Naive thymus-derived CD4-positive, alpha-beta T cell (primary cell): ENCODE data around the gene DIO1. TPM values are rescaled to one million over a fixed set of nuclear protein-coding genes. Genes with fewer than 3 reads are reported as not detected.

Source experiments
- ATAC-seq: fragments of 150-1000 bp; cut with Tn5 transposase; 2 replicates; pipeline ENCODE4 v1.10.0; 2021; ENCODE audit warnings: mild to moderate bottlenecking, moderate library complexity
- CTCF ChIA-PET: fragments of 350-600 bp; sonication (Branson Sonifier 250); formaldehyde crosslinking; loops from one replicate; lab custom pipeline; 2021; ENCODE audit warnings: antibody characterized with exemption; lab: Charles Lee
- POLR2A ChIA-PET: fragments of 350-600 bp; sonication (Branson Sonifier 250); formaldehyde crosslinking; loops from one replicate; lab custom pipeline; 2021; ENCODE audit warnings: antibody characterized with exemption, inconsistent platforms; lab: Charles Lee
- DNase-seq, 9 donors: peaks; one replicate each; pipeline versions ENCODE4 v3.0.0 to v3.0.0-alpha.2; 2020 to 2022; ENCODE audit warnings: mixed read lengths in 1 of 9
- H3K27ac ChIP-seq: one replicate; pipeline ENCODE4 v1.7.0; 2013; ENCODE audit warnings: mild to moderate bottlenecking, low read depth, low read length, moderate library complexity
- H3K27me3 ChIP-seq, 2 donors: one replicate each; pipeline ENCODE4 v1.7.0; 2013; ENCODE audit warnings: low read length in 2 of 2, mild to moderate bottlenecking in 2 of 2, moderate library complexity in 2 of 2; ENCODE audit not compliant: control insufficient read depth in 2 of 2, insufficient read depth in 2 of 2
- H3K36me3 ChIP-seq, 3 experiments: 1 replicate in 2 of 3; 2 replicates in 1 of 3; pipeline ENCODE4 v1.7.0; 2013; ENCODE audit warnings: low read length in 3 of 3, mild to moderate bottlenecking in 3 of 3, moderate library complexity in 1 of 3; ENCODE audit not compliant: insufficient read depth in 3 of 3, control insufficient read depth in 2 of 3
- H3K4me1 ChIP-seq, 2 donors: one replicate each; pipeline ENCODE4 v1.7.0; 2013; ENCODE audit warnings: low read length in 2 of 2, mild to moderate bottlenecking in 2 of 2, moderate library complexity in 1 of 2; ENCODE audit not compliant: control insufficient read depth in 2 of 2, insufficient read depth in 2 of 2
- H3K4me3 ChIP-seq: 2 replicates; pipeline ENCODE4 v1.7.0; 2013; ENCODE audit warnings: mild to moderate bottlenecking, low read length
- H3K9me3 ChIP-seq, 3 experiments: 1 replicate in 2 of 3; 2 replicates in 1 of 3; pipeline ENCODE4 v1.7.0; 2013; ENCODE audit warnings: low read length in 3 of 3; ENCODE audit not compliant: control insufficient read depth in 2 of 3
- H3K27ac Mint-ChIP-seq, 9 donors: one replicate each; pipeline ENCODE4 v1.8.0; 2020 to 2022; ENCODE audit warnings: mixed read lengths in 9 of 9, mild to moderate bottlenecking in 8 of 9, moderate library complexity in 5 of 9, inconsistent platforms in 2 of 9
- H3K27me3 Mint-ChIP-seq, 5 donors: one replicate each; pipeline ENCODE4 v1.8.0; 2021 to 2022; ENCODE audit warnings: mixed read lengths in 5 of 5, mild to moderate bottlenecking in 1 of 5
- H3K36me3 Mint-ChIP-seq, 5 donors: one replicate each; pipeline ENCODE4 v1.8.0; 2020 to 2022; ENCODE audit warnings: mixed read lengths in 5 of 5, mild to moderate bottlenecking in 3 of 5, inconsistent platforms in 1 of 5
- H3K4me1 Mint-ChIP-seq, 7 donors: one replicate each; pipeline ENCODE4 v1.8.0; 2020 to 2022; ENCODE audit warnings: mixed read lengths in 7 of 7, mild to moderate bottlenecking in 3 of 7, inconsistent platforms in 1 of 7
- H3K4me3 Mint-ChIP-seq, 10 donors: one replicate each; pipeline ENCODE4 v1.8.0; 2020 to 2022; ENCODE audit warnings: mild to moderate bottlenecking in 10 of 10, mixed read lengths in 10 of 10, moderate library complexity in 6 of 10, inconsistent platforms in 2 of 10
- H3K9me3 Mint-ChIP-seq, 11 donors: one replicate each; pipeline ENCODE4 v1.8.0; 2020 to 2022; ENCODE audit warnings: mixed read lengths in 11 of 11, mild to moderate bottlenecking in 4 of 11, inconsistent platforms in 1 of 11, moderate library complexity in 1 of 11
- intact Hi-C, 2 donors: fragments of 100-400 bp; cut with micrococcal nuclease; formaldehyde crosslinking; loops; one replicate each; pipeline ENCODE4 v1.15.1; 2023
- polyA plus RNA-seq, 2 donors: library from polyadenylated mRNA; unstranded; fragments of 300-500 nt; fragmentation: Illumina TruSeq; gene quantifications; one replicate each; pipeline ENCODE4 v1.2.3, GENCODE V29; 2021
- total RNA-seq, 6 experiments: library from RNA in 5 of 6; stranded (reverse) in 5 of 6; gene quantifications; 1 replicate in 5 of 6; 2 replicates in 1 of 6; pipeline ENCODE4 v1.2.3 and lab custom pipeline; 2021 to 2026

DIO1 gene
- total and polyA plus RNA-seq, 7 experiments from 2014 or later, result not detected

- H3K9me3 Mint-ChIP-seq, result no peaks in the 10 kb centered on the region
- Histone ChIP-seq H3K4me1 (no peaks in the 10 kb centered on the region), H3K9me3 (no peaks in the 10 kb centered on the region), H3K4me3 (no peak overlapping the region), H3K27me3 (no peaks in the 10 kb centered on the region), H3K27ac (no peak overlapping the region), H3K36me3 (peaks cover 0 to 4% (median 0%) of the 10 kb centered on the region in 3 experiments)
- CTCF ChIA-PET, result interaction anchor here (0.7 kb wide), 1 partner anchor 1758 kb away, joined by 5 read pairs; no protein-coding TSS in a partner anchor
- H3K4me1 Mint-ChIP-seq, result peaks cover 0 to 4% (median 0%) of the 10 kb centered on the region in 7 donors
- peaks cover 0 to 22% (median 4%) of the 10 kb centered on the region in 5 donors for H3K36me3 Mint-ChIP-seq
- intact Hi-C loops, result no loop called here
- H3K4me3 Mint-ChIP-seq, result no peak overlapping the region
- DNase-seq (no peak), ATAC-seq (no peak)
- H3K27ac Mint-ChIP-seq, result no peak overlapping the region
- POLR2A ChIA-PET, result no interaction called here
- H3K27me3 Mint-ChIP-seq, result no peaks in the 10 kb centered on the region
Measured at GRCh38 chr1:53909946-53910345, 16.0 kb downstream of the DIO1 start.

- Mint-ChIP-seq H3K27me3 (no peaks in the 10 kb centered on the region), H3K27ac (no peak overlapping the region), H3K4me3 (no peak overlapping the region), H3K36me3 (peaks cover 0 to 25% (median 5%) of the 10 kb centered on the region in 5 donors), H3K9me3 (no peaks in the 10 kb centered on the region), H3K4me1 (peaks cover 3 to 18% (median 11%) of the 10 kb centered on the region in 7 donors)
- H3K36me3 ChIP-seq, result peaks cover 0 to 4% (median 0%) of the 10 kb centered on the region in 3 experiments
- H3K4me1 ChIP-seq, result no peaks in the 10 kb centered on the region
- no peaks in the 10 kb centered on the region for H3K9me3 ChIP-seq
- CTCF ChIA-PET, result no interaction called here
- DNase-seq (no peak), ATAC-seq (no peak)
- no peaks in the 10 kb centered on the region for H3K27me3 ChIP-seq
- no peak overlapping the region for H3K4me3 ChIP-seq
- POLR2A ChIA-PET, result no interaction called here
- intact Hi-C loops, result no loop called here
- no peak overlapping the region for H3K27ac ChIP-seq
Measured at GRCh38 chr1:53911442-53911841, 17.5 kb downstream of the DIO1 start.

GRCh38 chr1:53913352-53914033, 19.5 kb downstream of the DIO1 start:
- ATAC-seq (no peak), DNase-seq (no peak)
- no peaks in the 10 kb centered on the region for H3K27me3 ChIP-seq
- no peaks in the 10 kb centered on the region for H3K36me3 ChIP-seq
- no peaks in the 10 kb centered on the region for H3K9me3 ChIP-seq
- no peak overlapping the region for H3K27ac ChIP-seq
- H3K36me3 Mint-ChIP-seq, result peaks cover 0 to 29% (median 5%) of the 10 kb centered on the region in 5 donors
- no peaks in the 10 kb centered on the region for H3K27me3 Mint-ChIP-seq
- intact Hi-C loops, result no loop called here
- POLR2A ChIA-PET, result interaction anchor here (0.6 kb wide), 1 partner anchor 32 kb away, joined by 3 read pairs; the partner anchor contains the start of gene IFT25
- no peaks in the 10 kb centered on the region for H3K9me3 Mint-ChIP-seq
- peak overlapping the region in 3 of 9 donors; percentile 5 to 60 (median 28) for H3K27ac Mint-ChIP-seq
- CTCF ChIA-PET, result interaction anchor here (0.6 to 0.7 kb wide), 3 partner anchors 12 to 52 kb away, joined by 3 to 4 read pairs (median 3); no protein-coding TSS in a partner anchor
- H3K4me3 ChIP-seq, result no peak overlapping the region
- no peak overlapping the region for H3K4me3 Mint-ChIP-seq
- no peaks in the 10 kb centered on the region for H3K4me1 ChIP-seq
- peaks cover 3 to 27% (median 20%) of the 10 kb centered on the region in 7 donors for H3K4me1 Mint-ChIP-seq

GRCh38 chr1:53918343-53918742, 24.4 kb downstream of the DIO1 start:
- intact Hi-C loops, result loop anchor here (2.0 kb wide), 2 partner anchors 26 to 30 kb away; partner anchors contain the start of genes IFT25 (in 2 of the 2) and YIPF1 (in 1 of the 2)
- ChIA-PET CTCF (interaction anchor here (0.7 kb wide), 1 partner anchor 9 kb away, joined by 3 read pairs; no protein-coding TSS in a partner anchor), POLR2A (interaction anchor here (0.6 kb wide), 1 partner anchor 9 kb away, joined by 11 read pairs; no protein-coding TSS in a partner anchor)
- Histone ChIP-seq H3K36me3 (peaks cover 0 to 19% (median 8%) of the 10 kb centered on the region in 3 experiments), H3K4me3 (no peak overlapping the region), H3K27ac (no peak overlapping the region), H3K9me3 (no peaks in the 10 kb centered on the region), H3K4me1 (peaks cover 0 to 5% of the 10 kb centered on the region in 2 donors), H3K27me3 (no peaks in the 10 kb centered on the region)
- H3K9me3 Mint-ChIP-seq, result no peaks in the 10 kb centered on the region
- DNase-seq (no peak), ATAC-seq (no peak)
- peaks cover 7 to 44% (median 36%) of the 10 kb centered on the region in 7 donors for H3K4me1 Mint-ChIP-seq
- H3K4me3 Mint-ChIP-seq, result no peak overlapping the region
- H3K27ac Mint-ChIP-seq, result peak overlapping the region in 3 of 9 donors; percentile 19 to 52 (median 44)
- H3K36me3 Mint-ChIP-seq, result peaks cover 0 to 45% (median 14%) of the 10 kb centered on the region in 5 donors
- no peaks in the 10 kb centered on the region for H3K27me3 Mint-ChIP-seq

- no peaks in the 10 kb centered on the region for H3K9me3 Mint-ChIP-seq
- H3K4me3 Mint-ChIP-seq, result peak overlapping the region in 1 of 10 donors; percentile 59
- H3K9me3 ChIP-seq, result no peaks in the 10 kb centered on the region
- peaks cover 0 to 21% (median 8%) of the 10 kb centered on the region in 3 experiments for H3K36me3 ChIP-seq
- ChIA-PET POLR2A (no interaction called here), CTCF (no interaction called here)
- intact Hi-C loops, result loop anchor here (2.0 kb wide), 2 partner anchors 25 to 31 kb away; partner anchors contain the start of genes IFT25 (in 2 of the 2) and YIPF1 (in 1 of the 2)
- no peaks in the 10 kb centered on the region for H3K27me3 ChIP-seq
- DNase-seq (no peak), ATAC-seq (no peak)
- H3K27ac ChIP-seq, result no peak overlapping the region
- peak overlapping the region; percentile 2 to 83 (median 67) for H3K27ac Mint-ChIP-seq
- no peaks in the 10 kb centered on the region for H3K27me3 Mint-ChIP-seq
- H3K4me1 ChIP-seq, result peaks cover 0 to 5% of the 10 kb centered on the region in 2 donors
- peaks cover 0 to 44% (median 14%) of the 10 kb centered on the region in 5 donors for H3K36me3 Mint-ChIP-seq
- H3K4me3 ChIP-seq, result no peak overlapping the region
- peaks cover 7 to 44% (median 36%) of the 10 kb centered on the region in 7 donors for H3K4me1 Mint-ChIP-seq
Measured at GRCh38 chr1:53919675-53920066, 25.7 kb downstream of the DIO1 start.

GRCh38 chr1:53927376-53927881, 33.4 kb downstream of the DIO1 start:
- Histone ChIP-seq H3K27ac (no peak overlapping the region), H3K9me3 (peaks cover 0 to 6% (median 0%) of the 10 kb centered on the region in 3 experiments), H3K36me3 (peaks cover 0 to 38% (median 7%) of the 10 kb centered on the region in 3 experiments), H3K27me3 (no peaks in the 10 kb centered on the region), H3K4me3 (no peak overlapping the region), H3K4me1 (no peaks in the 10 kb centered on the region)
- CTCF ChIA-PET, result interaction anchor here (0.9 kb wide), 1 partner anchor 9 kb away, joined by 3 read pairs; no protein-coding TSS in a partner anchor
- intact Hi-C loops, result no loop called here
- H3K36me3 Mint-ChIP-seq, result peaks cover 10 to 52% (median 32%) of the 10 kb centered on the region in 5 donors
- no peak for ATAC-seq
- no peak overlapping the region for H3K4me3 Mint-ChIP-seq
- H3K4me1 Mint-ChIP-seq, result peaks cover 0 to 7% (median 0%) of the 10 kb centered on the region in 7 donors
- no peaks in the 10 kb centered on the region for H3K27me3 Mint-ChIP-seq
- DNase-seq, result no peak
- POLR2A ChIA-PET, result interaction anchor here (0.6 kb wide), 1 partner anchor 546 kb away, joined by 3 read pairs; no protein-coding TSS in a partner anchor
- peak overlapping the region in 3 of 9 donors; percentile 3 to 38 (median 37) for H3K27ac Mint-ChIP-seq
- no peaks in the 10 kb centered on the region for H3K9me3 Mint-ChIP-seq
